Measurements from ENCODE around the gene IL6ST.

- TF ChIP-seq POLR2A (IDR thresholded peaks at IDR 0.05) (no peak), CTCF (IDR thresholded peaks at IDR 0.05) (no peak)
Observed at GRCh38 chr5:55915783-55916182, 79.0 kb downstream of the IL6ST start.

Data from Peyer's patch (tissue), 4 donors.